HCT116 (cell line): ENCODE data around the gene ORC3.

Source experiments
- ELF1 ChIP-seq: IDR thresholded peaks from 2 replicates; pipeline ENCODE4 v1.6.1; 2012; ENCODE audit warnings: low read depth, borderline replicate concordance
- EZH2 ChIP-seq: fragments of 200-600 bp; sonication (generic); IDR thresholded peaks from 2 replicates; pipeline ENCODE4 v1.6.1; 2017; ENCODE audit warnings: antibody characterized with exemption, mixed run types
- POLR2A ChIP-seq: IDR thresholded peaks from 2 replicates; pipeline ENCODE4 v1.7.0; 2011; ENCODE audit warnings: borderline replicate concordance; ENCODE audit not compliant: insufficient read depth, insufficient read length; ENCODE audit errors: extremely low read depth
- TCF7L2 ChIP-seq: IDR thresholded peaks from 2 replicates; pipeline ENCODE4 v1.7.0; 2011; ENCODE audit warnings: borderline replicate concordance, inconsistent platforms; ENCODE audit not compliant: insufficient read depth, insufficient read length; ENCODE audit errors: extremely low read depth
- YY1 ChIP-seq: IDR thresholded peaks from 2 replicates; pipeline ENCODE4 v1.6.1; 2011; ENCODE audit warnings: low read length, low read depth, moderate library complexity, mild to moderate bottlenecking; ENCODE audit not compliant: insufficient replicate concordance; ENCODE audit errors: extremely low read depth
- ZFX ChIP-seq: fragments of 450-650 bp; IDR thresholded peaks from 2 replicates; pipeline ENCODE4 v1.6.1; 2017
- TF ChIP-seq, protein P1 (sequence below), 3 experiments: fragments of 200-600 bp in 1 of 3; sonication (generic) in 1 of 3; IDR thresholded peaks in 2 of 3; conservative IDR thresholded peaks in 1 of 3; 2 replicates each; pipeline ENCODE4 v1.5.1; 2012 to 2017; ENCODE audit warnings: low read depth in 2 of 3, low read length in 2 of 3, antibody characterized with exemption in 1 of 3, borderline replicate concordance in 1 of 3, control low read depth in 1 of 3, mild to moderate bottlenecking in 1 of 3, mixed read lengths in 1 of 3, mixed run types in 1 of 3, moderate library complexity in 1 of 3; ENCODE audit not compliant: insufficient read depth in 1 of 3
- TF ChIP-seq, protein P2 (sequence below): IDR thresholded peaks from 2 replicates; pipeline ENCODE4 v1.6.1; 2012; ENCODE audit warnings: low read depth
- TF ChIP-seq, protein P3 (sequence below): IDR thresholded peaks from 2 replicates; pipeline ENCODE4 v1.6.1; 2012

- TF ChIP-seq, protein P1, sequence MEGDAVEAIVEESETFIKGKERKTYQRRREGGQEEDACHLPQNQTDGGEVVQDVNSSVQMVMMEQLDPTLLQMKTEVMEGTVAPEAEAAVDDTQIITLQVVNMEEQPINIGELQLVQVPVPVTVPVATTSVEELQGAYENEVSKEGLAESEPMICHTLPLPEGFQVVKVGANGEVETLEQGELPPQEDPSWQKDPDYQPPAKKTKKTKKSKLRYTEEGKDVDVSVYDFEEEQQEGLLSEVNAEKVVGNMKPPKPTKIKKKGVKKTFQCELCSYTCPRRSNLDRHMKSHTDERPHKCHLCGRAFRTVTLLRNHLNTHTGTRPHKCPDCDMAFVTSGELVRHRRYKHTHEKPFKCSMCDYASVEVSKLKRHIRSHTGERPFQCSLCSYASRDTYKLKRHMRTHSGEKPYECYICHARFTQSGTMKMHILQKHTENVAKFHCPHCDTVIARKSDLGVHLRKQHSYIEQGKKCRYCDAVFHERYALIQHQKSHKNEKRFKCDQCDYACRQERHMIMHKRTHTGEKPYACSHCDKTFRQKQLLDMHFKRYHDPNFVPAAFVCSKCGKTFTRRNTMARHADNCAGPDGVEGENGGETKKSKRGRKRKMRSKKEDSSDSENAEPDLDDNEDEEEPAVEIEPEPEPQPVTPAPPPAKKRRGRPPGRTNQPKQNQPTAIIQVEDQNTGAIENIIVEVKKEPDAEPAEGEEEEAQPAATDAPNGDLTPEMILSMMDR (IDR thresholded peaks at IDR 0.05 in 2 of 3, conservative IDR thresholded peaks at IDR 0.05 in 1 of 3; ENCODE audit: borderline replicate concordance in 1 of 3, insufficient read depth in 1 of 3, low read depth in 2 of 3, low read length in 2 of 3), result no peak
- TF ChIP-seq YY1, result no peak
- TF ChIP-seq, protein P2, sequence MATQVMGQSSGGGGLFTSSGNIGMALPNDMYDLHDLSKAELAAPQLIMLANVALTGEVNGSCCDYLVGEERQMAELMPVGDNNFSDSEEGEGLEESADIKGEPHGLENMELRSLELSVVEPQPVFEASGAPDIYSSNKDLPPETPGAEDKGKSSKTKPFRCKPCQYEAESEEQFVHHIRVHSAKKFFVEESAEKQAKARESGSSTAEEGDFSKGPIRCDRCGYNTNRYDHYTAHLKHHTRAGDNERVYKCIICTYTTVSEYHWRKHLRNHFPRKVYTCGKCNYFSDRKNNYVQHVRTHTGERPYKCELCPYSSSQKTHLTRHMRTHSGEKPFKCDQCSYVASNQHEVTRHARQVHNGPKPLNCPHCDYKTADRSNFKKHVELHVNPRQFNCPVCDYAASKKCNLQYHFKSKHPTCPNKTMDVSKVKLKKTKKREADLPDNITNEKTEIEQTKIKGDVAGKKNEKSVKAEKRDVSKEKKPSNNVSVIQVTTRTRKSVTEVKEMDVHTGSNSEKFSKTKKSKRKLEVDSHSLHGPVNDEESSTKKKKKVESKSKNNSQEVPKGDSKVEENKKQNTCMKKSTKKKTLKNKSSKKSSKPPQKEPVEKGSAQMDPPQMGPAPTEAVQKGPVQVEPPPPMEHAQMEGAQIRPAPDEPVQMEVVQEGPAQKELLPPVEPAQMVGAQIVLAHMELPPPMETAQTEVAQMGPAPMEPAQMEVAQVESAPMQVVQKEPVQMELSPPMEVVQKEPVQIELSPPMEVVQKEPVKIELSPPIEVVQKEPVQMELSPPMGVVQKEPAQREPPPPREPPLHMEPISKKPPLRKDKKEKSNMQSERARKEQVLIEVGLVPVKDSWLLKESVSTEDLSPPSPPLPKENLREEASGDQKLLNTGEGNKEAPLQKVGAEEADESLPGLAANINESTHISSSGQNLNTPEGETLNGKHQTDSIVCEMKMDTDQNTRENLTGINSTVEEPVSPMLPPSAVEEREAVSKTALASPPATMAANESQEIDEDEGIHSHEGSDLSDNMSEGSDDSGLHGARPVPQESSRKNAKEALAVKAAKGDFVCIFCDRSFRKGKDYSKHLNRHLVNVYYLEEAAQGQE, result no peak
- no peak for TF ChIP-seq ELF1
- no peak for TF ChIP-seq TCF7L2
- no peak for TF ChIP-seq POLR2A
- no peak for TF ChIP-seq ZFX
- TF ChIP-seq, protein P3, sequence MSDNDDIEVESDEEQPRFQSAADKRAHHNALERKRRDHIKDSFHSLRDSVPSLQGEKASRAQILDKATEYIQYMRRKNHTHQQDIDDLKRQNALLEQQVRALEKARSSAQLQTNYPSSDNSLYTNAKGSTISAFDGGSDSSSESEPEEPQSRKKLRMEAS, result no peak
- TF ChIP-seq EZH2, result no peak
These were observed 27.5 kb downstream of the ORC3 start for GRCh38 chr6:87617405-87617804.
